Activated T-helper 1 cell treated with anti-CD3 and anti-CD28 coated beads, Interleukin-12 subunit alpha, Interleukin-12 subunit beta, Interleukin-2, Interleukin-4 antibody, amounts not matched to agents 30 ng/mL and 10 ng/mL and 1 ng/mL, durations not matched to agents 14 hours and 24 hours and 36 hours (primary cell): ENCODE measurements around the gene DNM3. TPM values are rescaled to one million over a fixed set of nuclear protein-coding genes. Genes with fewer than 3 reads are reported as not detected.
A peak's percentile ranks its signal among the peaks of the same experiment; 100 is the strongest.

Source experiments
- DNase-seq: peaks from one replicate; pipeline ENCODE4 v3.0.0; 2021; ENCODE audit warnings: low spot score
- H3K27ac Mint-ChIP-seq: one replicate; pipeline ENCODE4 v1.8.0; 2021; ENCODE audit warnings: mild to moderate bottlenecking, mixed read lengths
- H3K27me3 Mint-ChIP-seq: one replicate; pipeline ENCODE4 v1.8.0; 2022; ENCODE audit warnings: mild to moderate bottlenecking, moderate library complexity, mixed read lengths; ENCODE audit not compliant: insufficient read depth
- H3K36me3 Mint-ChIP-seq: one replicate; pipeline ENCODE4 v1.8.0; 2021; ENCODE audit warnings: low read depth, mixed read lengths
- H3K4me1 Mint-ChIP-seq: one replicate; pipeline ENCODE4 v1.8.0; 2021; ENCODE audit warnings: low read depth, mixed read lengths
- H3K4me3 Mint-ChIP-seq: one replicate; pipeline ENCODE4 v1.8.0; 2021; ENCODE audit warnings: mild to moderate bottlenecking, moderate library complexity, mixed read lengths
- H3K9me3 Mint-ChIP-seq: one replicate; pipeline ENCODE4 v1.8.0; 2021; ENCODE audit warnings: mixed read lengths
- intact Hi-C: fragments of 100-400 bp; cut with micrococcal nuclease; formaldehyde crosslinking; loops from one replicate; pipeline ENCODE4 v1.15.1; 2024
- total RNA-seq: library from RNA; stranded (reverse); gene quantifications from 2 replicates; pipeline ENCODE4 v1.2.3, GENCODE V29; 2022

Gene DNM3
- total RNA-seq, 1 donor from 2014 or later: 0.62 TPM

- DNase-seq: no peak
- Mint-ChIP-seq H3K4me3 (no peak overlapping the region), H3K36me3 (peaks cover 6% of the 10 kb centered on the region), H3K27me3 (no peaks in the 10 kb centered on the region), H3K9me3 (no peaks in the 10 kb centered on the region), H3K27ac (no peak overlapping the region), H3K4me1 (peaks cover 21% of the 10 kb centered on the region)
- intact Hi-C loops: loop anchor here (5.0 kb wide), 1 partner anchor 40 kb away; the partner anchor contains the start of gene DNM3
Measured at GRCh38 chr1:171802207-171802606, 39.1 kb upstream of the DNM3 start.

DNA sequence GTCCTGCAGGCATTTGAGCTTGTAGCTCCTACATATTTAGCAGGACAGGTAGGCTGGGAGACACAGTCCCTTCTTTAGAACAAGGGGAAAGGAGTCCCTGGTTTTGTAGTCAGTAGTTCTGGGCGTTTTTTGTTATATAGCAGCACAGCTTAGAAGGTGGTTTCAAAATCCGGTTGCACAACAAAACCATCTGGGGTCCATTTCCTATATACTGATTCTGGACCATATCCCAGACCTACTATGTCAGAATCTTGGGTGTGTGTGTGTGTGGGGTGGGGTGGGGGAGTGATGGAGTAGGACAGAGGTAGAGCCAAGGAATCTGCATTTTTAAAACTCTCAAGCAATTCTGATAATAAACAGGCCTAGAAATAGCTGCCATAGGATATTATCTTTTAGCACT, 38.3 kb upstream of the DNM3 start:
- intact Hi-C loops: loop anchor here (5.0 kb wide), 1 partner anchor 39 kb away; the partner anchor contains the start of gene DNM3
- DNase-seq: no peak
- Mint-ChIP-seq H3K4me1 (peaks cover 21% of the 10 kb centered on the region), H3K9me3 (no peaks in the 10 kb centered on the region), H3K27ac (no peak overlapping the region), H3K4me3 (no peak overlapping the region), H3K27me3 (no peaks in the 10 kb centered on the region), H3K36me3 (no peaks in the 10 kb centered on the region)

GRCh38 chr1:171803461-171804022, 37.8 kb upstream of the DNM3 start:
- intact Hi-C loops: loop anchor here (5.0 kb wide), 1 partner anchor 39 kb away; the partner anchor contains the start of gene DNM3
- no peak overlapping the region for H3K4me3 Mint-ChIP-seq
- no peaks in the 10 kb centered on the region for H3K27me3 Mint-ChIP-seq
- no peaks in the 10 kb centered on the region for H3K9me3 Mint-ChIP-seq
- no peaks in the 10 kb centered on the region for H3K36me3 Mint-ChIP-seq
- no peak for DNase-seq
- peaks cover 21% of the 10 kb centered on the region for H3K4me1 Mint-ChIP-seq
- no peak overlapping the region for H3K27ac Mint-ChIP-seq

DNA sequence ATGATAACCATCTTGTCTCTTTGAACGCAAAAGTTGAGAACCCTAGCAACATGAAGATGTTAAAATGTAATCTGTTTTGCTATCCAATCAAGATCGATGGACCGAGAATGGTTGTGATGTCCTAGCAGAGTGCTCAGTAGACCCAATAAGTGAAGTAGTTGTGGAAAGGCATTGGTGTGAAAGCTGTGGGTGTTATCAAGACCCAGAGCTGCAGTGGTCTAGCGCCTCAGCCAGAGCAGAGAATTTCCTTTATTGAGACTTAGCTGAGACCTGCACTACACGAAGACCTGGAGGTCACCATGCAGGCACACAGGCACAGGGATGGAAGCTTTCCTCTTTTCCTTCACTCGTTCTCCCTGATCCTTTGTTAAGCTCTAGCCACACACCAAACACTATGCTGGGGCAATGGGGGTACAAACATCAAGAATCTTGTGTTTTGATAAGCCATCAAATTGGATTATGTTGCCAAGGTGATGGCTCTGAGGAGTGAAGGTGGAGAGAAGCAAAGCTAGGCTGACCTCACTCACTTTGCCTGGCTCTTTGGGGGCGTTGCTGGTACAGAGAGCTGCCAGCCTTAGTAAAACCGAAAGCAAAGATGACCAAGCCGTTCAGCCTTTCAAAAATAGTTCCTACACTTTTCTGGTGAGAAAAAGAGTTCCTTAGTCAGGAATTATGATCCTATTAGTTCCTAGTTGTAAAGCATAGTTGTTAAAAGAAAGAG, 35.7 kb upstream of the DNM3 start:
- intact Hi-C loops: no loop called here
- DNase-seq: no peak

DNA sequence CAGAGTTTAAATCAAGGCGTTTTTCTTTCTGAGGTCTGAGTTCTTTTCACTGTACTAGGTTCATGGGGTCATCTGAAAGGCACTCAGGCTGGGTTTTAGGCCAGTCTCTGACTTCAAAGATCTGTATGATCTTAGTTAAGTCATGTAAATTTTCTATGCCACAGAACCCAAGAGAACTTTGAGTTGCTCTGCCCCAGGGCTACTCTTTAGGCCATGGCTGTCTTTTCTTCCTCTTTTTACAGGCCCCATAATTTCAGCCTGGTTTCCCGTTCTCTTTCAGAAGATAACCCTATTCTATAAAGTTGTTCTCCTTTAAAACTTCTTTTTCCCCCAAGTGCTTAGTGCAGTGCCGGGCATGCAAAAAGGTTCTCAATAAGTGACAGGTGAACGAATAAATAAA, 33.7 kb upstream of the DNM3 start:
- intact Hi-C loops: no loop called here
- peaks cover 13% of the 10 kb centered on the region for H3K4me1 Mint-ChIP-seq
- no peaks in the 10 kb centered on the region for H3K36me3 Mint-ChIP-seq
- DNase-seq: no peak
- H3K27me3 Mint-ChIP-seq: no peaks in the 10 kb centered on the region
- no peak overlapping the region for H3K27ac Mint-ChIP-seq
- H3K4me3 Mint-ChIP-seq: no peak overlapping the region
- H3K9me3 Mint-ChIP-seq: no peaks in the 10 kb centered on the region

More for the DNA sequence above, 35.7 kb upstream of the DNM3 start:
- no peaks in the 10 kb centered on the region for H3K9me3 Mint-ChIP-seq
- no peak overlapping the region for H3K27ac Mint-ChIP-seq
- H3K27me3 Mint-ChIP-seq: no peaks in the 10 kb centered on the region
- no peaks in the 10 kb centered on the region for H3K36me3 Mint-ChIP-seq
- no peak overlapping the region for H3K4me3 Mint-ChIP-seq
- H3K4me1 Mint-ChIP-seq: peaks cover 21% of the 10 kb centered on the region

- H3K4me3 Mint-ChIP-seq: no peak overlapping the region
- no peaks in the 10 kb centered on the region for H3K27me3 Mint-ChIP-seq
- peaks cover 18% of the 10 kb centered on the region for H3K4me1 Mint-ChIP-seq
- H3K9me3 Mint-ChIP-seq: no peaks in the 10 kb centered on the region
- intact Hi-C loops: loop anchor here (10.0 kb wide), 1 partner anchor 465 kb away; no protein-coding TSS in a partner anchor
- no peak for DNase-seq
- no peak overlapping the region for H3K27ac Mint-ChIP-seq
- no peaks in the 10 kb centered on the region for H3K36me3 Mint-ChIP-seq
Measured at GRCh38 chr1:171809834-171810233, 31.5 kb upstream of the DNM3 start.

- no peak for DNase-seq
- no peaks in the 10 kb centered on the region for H3K27me3 Mint-ChIP-seq
- no peaks in the 10 kb centered on the region for H3K36me3 Mint-ChIP-seq
- intact Hi-C loops: loop anchor here (10.0 kb wide), 1 partner anchor 463 kb away; no protein-coding TSS in a partner anchor
- H3K4me1 Mint-ChIP-seq: peaks cover 9% of the 10 kb centered on the region
- no peak overlapping the region for H3K4me3 Mint-ChIP-seq
- no peak overlapping the region for H3K27ac Mint-ChIP-seq
- no peaks in the 10 kb centered on the region for H3K9me3 Mint-ChIP-seq
Measured at GRCh38 chr1:171811672-171812071, 29.6 kb upstream of the DNM3 start.

- no peaks in the 10 kb centered on the region for H3K9me3 Mint-ChIP-seq
- H3K4me3 Mint-ChIP-seq: no peak overlapping the region
- H3K27me3 Mint-ChIP-seq: no peaks in the 10 kb centered on the region
- intact Hi-C loops: loop anchor here (5.0 to 10.0 kb wide), 3 partner anchors 68 to 523 kb away; no protein-coding TSS in a partner anchor
- H3K36me3 Mint-ChIP-seq: no peaks in the 10 kb centered on the region
- H3K27ac Mint-ChIP-seq: no peak overlapping the region
- H3K4me1 Mint-ChIP-seq: peaks cover 29% of the 10 kb centered on the region
- no peak for DNase-seq
Measured at GRCh38 chr1:171814692-171815091, 26.6 kb upstream of the DNM3 start.

- intact Hi-C loops: loop anchor here (2.0 to 10.0 kb wide), 4 partner anchors 66 to 521 kb away; partner anchors contain the start of gene VAMP4
- H3K27ac Mint-ChIP-seq: no peak overlapping the region
- DNase-seq: no peak
- no peak overlapping the region for H3K4me3 Mint-ChIP-seq
- no peaks in the 10 kb centered on the region for H3K27me3 Mint-ChIP-seq
- H3K4me1 Mint-ChIP-seq: peaks cover 31% of the 10 kb centered on the region
- no peaks in the 10 kb centered on the region for H3K36me3 Mint-ChIP-seq
- H3K9me3 Mint-ChIP-seq: no peaks in the 10 kb centered on the region
Measured at GRCh38 chr1:171816300-171816901, 24.9 kb upstream of the DNM3 start.

DNA sequence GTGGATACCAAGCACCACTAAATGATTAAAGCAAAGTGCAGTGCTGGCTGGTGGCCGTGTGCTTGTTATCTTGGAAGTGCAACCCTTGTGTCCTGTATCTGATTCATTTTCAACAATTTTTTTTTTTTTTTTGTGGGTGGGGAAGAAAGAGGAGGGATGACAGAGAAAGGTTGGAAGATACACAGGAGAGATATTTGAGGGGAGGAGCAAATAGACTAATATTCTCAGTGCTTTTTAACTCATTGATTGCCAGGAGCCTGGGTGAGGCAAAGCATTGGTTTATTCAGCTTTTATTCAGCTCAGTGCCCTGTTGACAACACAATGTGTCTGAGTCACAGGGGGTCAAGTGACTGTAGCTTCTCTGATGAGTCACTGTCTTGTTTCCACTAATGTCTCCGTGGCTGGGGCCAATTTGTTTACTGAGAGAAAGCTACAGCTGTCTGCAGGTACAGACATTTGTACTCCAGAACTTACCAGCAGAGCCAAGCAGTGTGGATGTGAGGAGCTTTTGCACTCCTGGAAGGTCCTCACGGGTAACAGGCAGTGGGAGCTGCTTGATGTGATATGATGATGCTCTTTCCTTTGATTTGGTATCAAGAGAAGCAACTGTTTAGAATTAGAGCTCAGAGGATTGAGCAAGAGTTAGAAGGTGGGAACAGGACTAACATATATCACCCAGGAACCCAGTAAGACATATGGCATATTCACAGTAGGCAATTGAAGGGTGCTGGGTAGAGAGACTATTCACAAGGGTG, 23.6 kb upstream of the DNM3 start:
- Mint-ChIP-seq H3K36me3 (no peaks in the 10 kb centered on the region), H3K4me1 (peaks cover 31% of the 10 kb centered on the region), H3K4me3 (peak overlapping the region; percentile 61), H3K27ac (peak overlapping the region; percentile 90), H3K9me3 (no peaks in the 10 kb centered on the region), H3K27me3 (no peaks in the 10 kb centered on the region)
- DNase-seq: peak; percentile 31
- intact Hi-C loops: loop anchor here (1.0 to 10.0 kb wide), 6 partner anchors 24 to 520 kb away; partner anchors contain the start of genes DNM3, METTL13 and VAMP4

- no peaks in the 10 kb centered on the region for H3K36me3 Mint-ChIP-seq
- H3K9me3 Mint-ChIP-seq: peaks cover 3% of the 10 kb centered on the region
- H3K4me3 Mint-ChIP-seq: no peak overlapping the region
- no peak for DNase-seq
- no peaks in the 10 kb centered on the region for H3K27me3 Mint-ChIP-seq
- intact Hi-C loops: loop anchor here (5.0 to 10.0 kb wide), 3 partner anchors 62 to 517 kb away; no protein-coding TSS in a partner anchor
- peaks cover 25% of the 10 kb centered on the region for H3K4me1 Mint-ChIP-seq
- H3K27ac Mint-ChIP-seq: no peak overlapping the region
Measured at GRCh38 chr1:171819946-171820345, 21.4 kb upstream of the DNM3 start.

DNA sequence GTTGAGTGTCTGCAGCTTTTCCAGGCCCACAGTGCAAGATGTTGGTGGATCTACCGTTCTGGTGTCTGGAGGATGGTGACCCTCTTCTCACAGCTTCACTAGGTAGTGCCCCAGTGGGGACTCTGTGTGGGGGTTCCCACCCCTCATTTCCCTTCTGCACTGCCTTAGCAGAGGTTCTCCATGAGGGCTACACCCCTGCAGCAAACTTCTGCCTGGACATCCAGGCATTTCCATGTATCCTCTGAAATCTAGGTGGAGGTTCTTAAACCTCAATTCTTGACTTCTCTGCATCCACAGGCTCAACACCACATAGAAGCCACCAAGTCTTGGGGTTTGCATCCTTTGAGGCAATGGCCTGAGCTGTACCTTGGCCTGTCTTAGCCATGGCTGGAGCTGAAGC, 14.3 kb upstream of the DNM3 start:
- no peaks in the 10 kb centered on the region for H3K27me3 Mint-ChIP-seq
- H3K4me1 Mint-ChIP-seq: no peaks in the 10 kb centered on the region
- intact Hi-C loops: no loop called here
- H3K4me3 Mint-ChIP-seq: no peak overlapping the region
- H3K27ac Mint-ChIP-seq: no peak overlapping the region
- peaks cover 5% of the 10 kb centered on the region for H3K36me3 Mint-ChIP-seq
- peaks cover 36% of the 10 kb centered on the region for H3K9me3 Mint-ChIP-seq
- no peak for DNase-seq
